22Rv1 (cell line): Measurements from ENCODE around the gene PALLD.

Source experiments
- CTCF ChIP-seq: fragments of 450-650 bp; IDR thresholded peaks from 2 replicates; pipeline ENCODE4 v1.5.1; 2017; ENCODE audit warnings: mild to moderate bottlenecking
- ZFX ChIP-seq: fragments of 450-650 bp; IDR thresholded peaks from 2 replicates; pipeline ENCODE4 v1.6.1; 2017; ENCODE audit warnings: antibody characterized with exemption, borderline replicate concordance

- TF ChIP-seq CTCF (no peak), ZFX (no peak)
These were observed 2.4 kb downstream of the PALLD start for GRCh38 chr4:168499241-168499640.
